Keratinocyte (primary cell): ENCODE results near the gene RTEL1.

Experiments used
- EZH2 ChIP-seq: IDR thresholded peaks from one replicate; pipeline ENCODE4 v1.6.1; 2012; ENCODE audit warnings: inconsistent platforms, mild to moderate bottlenecking, low read length, moderate library complexity
- TF ChIP-seq, protein P1 (sequence below), 3 experiments: IDR thresholded peaks in 1 of 3; conservative IDR thresholded peaks in 1 of 3; optimal IDR thresholded peaks in 1 of 3; 2 replicates in 2 of 3; 3 replicates in 1 of 3; pipeline versions ENCODE3 to v1.5.1; 2011; ENCODE audit warnings: low read length in 3 of 3, mild to moderate bottlenecking in 3 of 3, moderate library complexity in 2 of 3, control low read depth in 1 of 3, inconsistent platforms in 1 of 3; ENCODE audit not compliant: insufficient read depth in 2 of 3; ENCODE audit errors: extremely low read depth in 1 of 3

DNA sequence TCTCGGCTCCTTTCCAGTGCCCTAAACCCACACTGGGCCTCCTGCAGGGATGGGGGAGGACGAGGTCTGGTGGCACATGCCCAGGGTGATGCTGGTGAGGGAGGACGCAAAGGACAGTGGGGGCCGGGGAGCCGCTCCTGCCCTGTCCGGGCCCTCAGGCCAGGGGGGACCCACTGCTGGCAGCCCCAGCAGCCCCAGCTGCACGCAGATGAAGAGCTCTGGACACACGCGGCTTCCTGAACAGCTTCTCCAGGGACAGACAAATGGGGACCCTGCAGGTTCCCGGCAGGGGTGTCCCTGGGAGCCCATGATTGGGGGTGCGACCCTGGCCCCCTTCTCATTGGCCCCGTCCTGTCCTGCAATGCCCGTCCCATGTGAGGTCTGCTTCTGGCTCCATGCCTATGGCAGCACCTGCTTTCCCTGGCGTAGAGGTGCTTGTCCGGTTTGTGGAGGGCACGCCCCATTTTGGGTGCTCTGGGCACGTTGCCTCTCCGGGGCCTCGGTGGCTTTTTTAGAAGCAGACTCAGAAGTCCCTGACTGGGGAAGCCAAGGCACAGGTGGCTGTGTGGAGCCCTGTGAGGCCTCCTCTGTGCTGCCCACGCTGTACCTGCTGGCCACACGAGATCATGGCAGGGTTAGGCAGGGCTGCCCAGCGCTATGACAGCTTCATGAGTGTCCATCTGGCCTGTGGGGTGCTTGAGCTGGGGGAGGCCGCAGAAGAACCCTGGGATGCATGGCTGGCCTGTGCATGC lies 22.9 kb downstream of the RTEL1 start:
- TF ChIP-seq, protein P1, sequence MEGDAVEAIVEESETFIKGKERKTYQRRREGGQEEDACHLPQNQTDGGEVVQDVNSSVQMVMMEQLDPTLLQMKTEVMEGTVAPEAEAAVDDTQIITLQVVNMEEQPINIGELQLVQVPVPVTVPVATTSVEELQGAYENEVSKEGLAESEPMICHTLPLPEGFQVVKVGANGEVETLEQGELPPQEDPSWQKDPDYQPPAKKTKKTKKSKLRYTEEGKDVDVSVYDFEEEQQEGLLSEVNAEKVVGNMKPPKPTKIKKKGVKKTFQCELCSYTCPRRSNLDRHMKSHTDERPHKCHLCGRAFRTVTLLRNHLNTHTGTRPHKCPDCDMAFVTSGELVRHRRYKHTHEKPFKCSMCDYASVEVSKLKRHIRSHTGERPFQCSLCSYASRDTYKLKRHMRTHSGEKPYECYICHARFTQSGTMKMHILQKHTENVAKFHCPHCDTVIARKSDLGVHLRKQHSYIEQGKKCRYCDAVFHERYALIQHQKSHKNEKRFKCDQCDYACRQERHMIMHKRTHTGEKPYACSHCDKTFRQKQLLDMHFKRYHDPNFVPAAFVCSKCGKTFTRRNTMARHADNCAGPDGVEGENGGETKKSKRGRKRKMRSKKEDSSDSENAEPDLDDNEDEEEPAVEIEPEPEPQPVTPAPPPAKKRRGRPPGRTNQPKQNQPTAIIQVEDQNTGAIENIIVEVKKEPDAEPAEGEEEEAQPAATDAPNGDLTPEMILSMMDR (optimal IDR thresholded peaks at IDR 0.05 in 1 of 3, IDR thresholded peaks at IDR 0.05 in 1 of 3, conservative IDR thresholded peaks at IDR 0.05 in 1 of 3; ENCODE audit: extremely low read depth in 1 of 3, insufficient read depth in 2 of 3, low read length in 3 of 3) = no peak
- TF ChIP-seq EZH2 = no peak
